Activated CD8-positive, alpha-beta T cell treated with anti-CD3 and anti-CD28 coated beads for 36 hours (primary cell): Measurements from ENCODE around the gene LY9. TPM values are rescaled to one million over a fixed set of nuclear protein-coding genes. Genes with fewer than 3 reads are reported as not detected.

Source experiments
- ATAC-seq: fragments of 200-7000 bp; cut with Tn5 transposase; one replicate; pipeline ENCODE4 v1.10.0; 2021; ENCODE audit warnings: mild to moderate bottlenecking, moderate library complexity
- CTCF ChIA-PET: fragments of 350-600 bp; sonication (Branson Sonifier 250); formaldehyde crosslinking; loops from one replicate; lab custom pipeline; 2021; ENCODE audit warnings: antibody characterized with exemption; lab: Charles Lee
- POLR2A ChIA-PET: fragments of 350-600 bp; sonication (Branson Sonifier 250); formaldehyde crosslinking; loops from one replicate; lab custom pipeline; 2021; ENCODE audit warnings: antibody characterized with exemption; lab: Charles Lee
- DNase-seq: peaks from one replicate; pipeline ENCODE4 v3.0.0-alpha.2; 2020
- H3K27ac Mint-ChIP-seq: one replicate; pipeline ENCODE4 v1.8.0; 2021; ENCODE audit warnings: mild to moderate bottlenecking, mixed read lengths
- H3K27me3 Mint-ChIP-seq: one replicate; pipeline ENCODE4 v1.8.0; 2021; ENCODE audit warnings: mixed read lengths
- H3K36me3 Mint-ChIP-seq: one replicate; pipeline ENCODE4 v1.8.0; 2021; ENCODE audit warnings: low read depth, mixed read lengths
- H3K4me1 Mint-ChIP-seq: one replicate; pipeline ENCODE4 v1.8.0; 2021; ENCODE audit warnings: low read depth, mixed read lengths
- H3K4me3 Mint-ChIP-seq: one replicate; pipeline ENCODE4 v1.8.0; 2021; ENCODE audit warnings: mild to moderate bottlenecking, moderate library complexity, mixed read lengths
- H3K9me3 Mint-ChIP-seq: one replicate; pipeline ENCODE4 v1.8.0; 2021; ENCODE audit warnings: mixed read lengths
- intact Hi-C: fragments of 100-400 bp; cut with micrococcal nuclease; formaldehyde crosslinking; loops from one replicate; pipeline ENCODE4 v1.10.0; 2022
- total RNA-seq, 2 experiments: library from RNA; stranded (reverse); gene quantifications; one replicate each; pipeline ENCODE4 v1.2.3, GENCODE V29; 2021
- TF ChIP-seq, protein P1 (sequence below): fragments of 200-600 bp; IDR thresholded peaks from one replicate; pipeline ENCODE4 v1.8.0; 2022; ENCODE audit warnings: antibody characterized with exemption, mild to moderate bottlenecking

The LY9 gene
- total RNA-seq, 2 experiments from 2014 or later, result 19.1 to 19.5 TPM

DNA sequence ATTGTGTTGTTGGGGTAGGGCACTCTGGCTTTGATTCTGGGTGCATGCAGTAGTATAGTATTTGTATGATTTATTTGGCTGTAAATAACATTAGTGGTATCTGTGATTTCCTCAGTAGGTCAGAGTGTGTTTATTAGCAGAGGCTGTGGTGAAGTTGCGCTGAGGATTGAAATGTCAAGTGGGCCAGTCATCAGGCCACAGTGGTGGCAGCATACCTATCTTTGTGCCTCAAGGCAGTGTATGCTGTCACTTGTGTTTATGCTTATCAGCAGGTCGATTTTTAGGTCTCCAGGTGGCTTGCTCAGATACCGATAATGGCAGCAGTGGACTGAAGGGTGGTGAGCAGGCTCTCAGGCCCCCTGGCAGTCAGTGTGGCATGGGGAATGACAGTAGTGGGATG, 11.3 kb downstream of the LY9 start:
- Mint-ChIP-seq H3K36me3 (peaks cover 67% of the 10 kb centered on the region), H3K9me3 (peaks cover 20% of the 10 kb centered on the region), H3K4me3 (no peak overlapping the region), H3K27ac (peak overlapping the region; percentile 73), H3K27me3 (no peaks in the 10 kb centered on the region), H3K4me1 (peaks cover 88% of the 10 kb centered on the region)
- ChIA-PET POLR2A (interaction anchor here (1.0 to 2.1 kb wide), 5 partner anchors 9 to 17 kb away, joined by 3 to 5 read pairs (median 4); partner anchors contain the start of gene LY9), CTCF (interaction anchor here (0.6 to 4.2 kb wide), 15 partner anchors 9 to 139 kb away, joined by 3 to 19 read pairs (median 5); partner anchors contain the start of gene LY9)
- intact Hi-C loops, result no loop called here
- ATAC-seq (peak; percentile 58), DNase-seq (peak; percentile 47)
- TF ChIP-seq, protein P1, sequence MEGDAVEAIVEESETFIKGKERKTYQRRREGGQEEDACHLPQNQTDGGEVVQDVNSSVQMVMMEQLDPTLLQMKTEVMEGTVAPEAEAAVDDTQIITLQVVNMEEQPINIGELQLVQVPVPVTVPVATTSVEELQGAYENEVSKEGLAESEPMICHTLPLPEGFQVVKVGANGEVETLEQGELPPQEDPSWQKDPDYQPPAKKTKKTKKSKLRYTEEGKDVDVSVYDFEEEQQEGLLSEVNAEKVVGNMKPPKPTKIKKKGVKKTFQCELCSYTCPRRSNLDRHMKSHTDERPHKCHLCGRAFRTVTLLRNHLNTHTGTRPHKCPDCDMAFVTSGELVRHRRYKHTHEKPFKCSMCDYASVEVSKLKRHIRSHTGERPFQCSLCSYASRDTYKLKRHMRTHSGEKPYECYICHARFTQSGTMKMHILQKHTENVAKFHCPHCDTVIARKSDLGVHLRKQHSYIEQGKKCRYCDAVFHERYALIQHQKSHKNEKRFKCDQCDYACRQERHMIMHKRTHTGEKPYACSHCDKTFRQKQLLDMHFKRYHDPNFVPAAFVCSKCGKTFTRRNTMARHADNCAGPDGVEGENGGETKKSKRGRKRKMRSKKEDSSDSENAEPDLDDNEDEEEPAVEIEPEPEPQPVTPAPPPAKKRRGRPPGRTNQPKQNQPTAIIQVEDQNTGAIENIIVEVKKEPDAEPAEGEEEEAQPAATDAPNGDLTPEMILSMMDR, result no peak

DNA sequence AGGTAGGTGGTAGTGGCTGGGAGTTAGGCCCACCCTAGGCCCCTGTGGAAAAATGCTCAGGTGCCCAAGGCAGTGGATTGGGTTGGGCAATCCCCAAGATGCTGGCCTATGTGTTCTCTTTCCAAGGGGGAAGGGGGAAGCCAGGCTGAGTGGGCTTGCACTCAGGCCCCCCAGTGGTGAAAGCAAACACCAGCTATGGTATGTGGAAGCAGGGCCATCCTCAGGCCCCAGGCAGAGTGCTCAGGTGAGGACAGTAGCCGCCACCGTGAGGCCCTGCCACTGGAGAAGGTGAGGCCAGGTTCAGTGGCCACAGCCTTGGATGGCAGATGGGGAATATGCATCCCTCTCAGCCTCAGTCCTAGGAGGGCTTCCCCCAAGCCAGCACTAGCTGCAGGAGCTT, 11.8 kb downstream of the LY9 start:
- peaks cover 65% of the 10 kb centered on the region for H3K36me3 Mint-ChIP-seq
- H3K27ac Mint-ChIP-seq, result no peak overlapping the region
- H3K4me3 Mint-ChIP-seq, result no peak overlapping the region
- ATAC-seq (no peak), DNase-seq (no peak)
- intact Hi-C loops, result no loop called here
- H3K9me3 Mint-ChIP-seq, result peaks cover 20% of the 10 kb centered on the region
- H3K4me1 Mint-ChIP-seq, result peaks cover 87% of the 10 kb centered on the region
- H3K27me3 Mint-ChIP-seq, result no peaks in the 10 kb centered on the region
- POLR2A ChIA-PET, result interaction anchor here (1.0 to 2.1 kb wide), 6 partner anchors 9 to 35 kb away, joined by 3 to 6 read pairs (median 5); partner anchors contain the start of gene LY9
- TF ChIP-seq, protein P1, result no peak
- CTCF ChIA-PET, result interaction anchor here (0.7 to 4.2 kb wide), 8 partner anchors 13 to 35 kb away, joined by 3 to 19 read pairs (median 4); no protein-coding TSS in a partner anchor

DNA sequence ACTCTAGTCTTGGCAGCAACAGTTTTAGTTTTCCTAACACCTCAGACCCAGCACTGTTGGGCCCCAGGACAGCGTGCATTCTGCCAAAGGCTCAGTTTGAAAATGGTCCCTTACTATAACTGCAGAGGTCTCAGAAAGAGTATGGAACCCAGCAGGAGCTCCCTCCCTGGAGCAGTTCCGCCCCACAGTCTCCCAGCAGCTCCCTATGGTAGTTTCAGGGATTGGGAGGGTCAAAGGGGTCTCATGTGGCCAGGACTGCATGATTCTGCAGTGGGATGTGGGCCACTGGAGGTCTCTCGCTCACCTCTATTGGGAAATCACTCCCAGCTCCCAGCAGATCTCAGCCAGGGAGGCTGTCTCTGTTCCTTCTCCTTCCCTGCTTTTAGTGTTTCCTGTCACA, 12.3 kb downstream of the LY9 start:
- TF ChIP-seq, protein P1, result no peak
- intact Hi-C loops, result no loop called here
- ChIA-PET POLR2A (interaction anchor here (1.0 to 2.1 kb wide), 4 partner anchors 10 to 35 kb away, joined by 5 to 6 read pairs (median 5); partner anchors contain the start of gene LY9), CTCF (interaction anchor here (0.7 to 4.2 kb wide), 7 partner anchors 13 to 35 kb away, joined by 3 to 19 read pairs (median 3); no protein-coding TSS in a partner anchor)
- Mint-ChIP-seq H3K27me3 (no peaks in the 10 kb centered on the region), H3K36me3 (peaks cover 62% of the 10 kb centered on the region), H3K4me3 (no peak overlapping the region), H3K4me1 (peaks cover 88% of the 10 kb centered on the region), H3K9me3 (peaks cover 20% of the 10 kb centered on the region), H3K27ac (no peak overlapping the region)
- DNase-seq, result no peak
- ATAC-seq, result no peak

DNA sequence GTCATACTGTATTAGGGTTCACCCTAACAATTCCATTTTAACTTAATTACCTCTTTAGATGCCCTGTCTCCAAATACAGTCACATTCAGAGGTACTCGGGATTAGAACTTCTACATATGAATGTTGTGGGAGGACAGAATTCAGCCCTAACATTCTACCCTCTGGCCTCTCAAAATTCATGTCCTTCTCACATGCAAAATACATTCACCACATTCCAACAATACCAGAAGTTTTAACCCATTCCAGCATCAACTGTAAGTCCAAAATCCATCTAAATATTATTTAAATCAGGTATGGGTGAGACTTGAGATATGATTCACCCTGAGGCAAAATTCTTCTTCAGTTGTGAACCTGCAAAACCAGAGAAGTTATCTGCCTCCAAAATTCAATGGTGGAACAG, 14.5 kb downstream of the LY9 start:
- no peak overlapping the region for H3K4me3 Mint-ChIP-seq
- peaks cover 77% of the 10 kb centered on the region for H3K4me1 Mint-ChIP-seq

More for the DNA sequence above, 14.5 kb downstream of the LY9 start:
- ATAC-seq (no peak), DNase-seq (no peak)
- intact Hi-C loops, result loop anchor here (5.0 kb wide), 1 partner anchor 33 kb away; no protein-coding TSS in a partner anchor
- Mint-ChIP-seq H3K9me3 (peaks cover 14% of the 10 kb centered on the region), H3K36me3 (peaks cover 54% of the 10 kb centered on the region), H3K27me3 (no peaks in the 10 kb centered on the region), H3K27ac (no peak overlapping the region)
- POLR2A ChIA-PET, result interaction anchor here (1.4 kb wide), 1 partner anchor 26 kb away, joined by 4 read pairs; no protein-coding TSS in a partner anchor
- TF ChIP-seq, protein P1, result no peak
- CTCF ChIA-PET, result interaction anchor here (1.4 to 9.1 kb wide), 2 partner anchors 32 to 141 kb away, joined by 4 to 76 read pairs; no protein-coding TSS in a partner anchor
